Gastroesophageal sphincter (tissue), 4 donors: ENCODE data around the gene TREH. TPM values are rescaled to one million over a fixed set of nuclear protein-coding genes. Genes with fewer than 3 reads are reported as not detected.
"Not testable (repeated sequence)": the region's sequence is repeated elsewhere in the genome, so short reads cannot be mapped to it uniquely, and the experiment has no call there.

Experiments used
- ATAC-seq: fragments of 150-250 bp; one replicate; pipeline ENCODE4 v1.9.1; 2016; ENCODE audit warnings: mild to moderate bottlenecking, moderate library complexity
- H3K27ac ChIP-seq, 4 donors: fragments of 200-600 bp; sonication (generic) in 3 of 4; 1 replicate in 3 of 4; 2 replicates in 1 of 4; pipeline ENCODE4 v1.5.1; 2016 to 2019
- H3K27me3 ChIP-seq: fragments of 200-600 bp; sonication (generic); one replicate; pipeline ENCODE4 v1.5.1; 2019
- H3K36me3 ChIP-seq, 2 donors: fragments of 200-600 bp; sonication (generic); one replicate each; pipeline ENCODE4 v1.5.1; 2019; ENCODE audit warnings: control low read depth in 1 of 2
- H3K4me1 ChIP-seq, 3 donors: fragments of 200-600 bp; sonication (generic); 1 replicate in 2 of 3; 2 replicates in 1 of 3; pipeline ENCODE4 v1.5.1; 2016 to 2019; ENCODE audit warnings: control low read depth in 2 of 3
- H3K4me3 ChIP-seq, 2 donors: fragments of 200-600 bp; sonication (generic); one replicate each; pipeline ENCODE4 v1.5.1; 2019; ENCODE audit warnings: mild to moderate bottlenecking in 1 of 2, moderate library complexity in 1 of 2
- H3K9me3 ChIP-seq, 3 donors: fragments of 200-600 bp; sonication (generic); one replicate each; pipeline ENCODE4 v1.5.1; 2017 to 2019; ENCODE audit warnings: control low read depth in 2 of 3
- CTCF ChIP-seq, 4 experiments: fragments of 200-600 bp in 2 of 4; fragments of 450-650 bp in 2 of 4; sonication (generic) in 1 of 4; IDR thresholded peaks; one replicate each; pipeline ENCODE4 v1.5.1; 2017 to 2019; ENCODE audit warnings: antibody characterized with exemption in 4 of 4, mild to moderate bottlenecking in 2 of 4, moderate library complexity in 2 of 4
- EP300 ChIP-seq: sonication (generic); formaldehyde crosslinking; IDR thresholded peaks from one replicate; pipeline ENCODE4 v1.6.1; 2017; ENCODE audit warnings: antibody characterized with exemption, mild to moderate bottlenecking
- POLR2A ChIP-seq, 2 donors: fragments of 450-650 bp; IDR thresholded peaks; one replicate each; pipeline ENCODE4 v1.6.1; 2017; ENCODE audit warnings: antibody characterized with exemption in 2 of 2, mild to moderate bottlenecking in 2 of 2, moderate library complexity in 1 of 2
- POLR2AphosphoS5 ChIP-seq: sonication (generic); formaldehyde crosslinking; IDR thresholded peaks from one replicate; pipeline ENCODE4 v1.6.1; 2017; ENCODE audit warnings: antibody characterized with exemption
- WGBS, 2 donors: methylation state at CpG; one replicate each; pipeline ENCODE4 v1.1.5; 2018; ENCODE audit warnings: low coverage in 1 of 2; 5-methylcytosine and 5-hydroxymethylcytosine counted together
- total RNA-seq, 4 donors: library from RNA; depleted of rRNA; stranded (reverse); fragments of >200 nt; gene quantifications; one replicate each; pipeline ENCODE4 v1.1.0, GENCODE V29; 2016

The TREH gene
- total RNA-seq, 4 donors from 2014 or later = not detected

- not testable (repeated sequence) for H3K9me3 ChIP-seq, H3K4me3 ChIP-seq, H3K4me1 ChIP-seq, H3K36me3 ChIP-seq, H3K27me3 ChIP-seq, H3K27ac ChIP-seq
- peak; percentile 63 for ATAC-seq
- TF ChIP-seq CTCF (IDR thresholded peaks at IDR 0.05) = peak in 1 of 4 experiments; percentile 5
- WGBS, 2 donors = 35 to 43% methylated on average over 4 to 11 of the region's 11 CpGs
Measured at GRCh38 chr11:118678908-118679307, 542 bp downstream of the TREH start.

GRCh38 chr11:118677977-118678376, 1.5 kb downstream of the TREH start:
- Histone ChIP-seq H3K9me3 (no peaks in the 10 kb centered on the region), H3K4me3 (no peak overlapping the region), H3K4me1 (no peaks in the 10 kb centered on the region), H3K27ac (no peak overlapping the region), H3K36me3 (no peaks in the 10 kb centered on the region), H3K27me3 (no peaks in the 10 kb centered on the region)
- ATAC-seq = no peak
- TF ChIP-seq POLR2AphosphoS5 (no peak), EP300 (no peak), POLR2A (IDR thresholded peaks at IDR 0.05) (no peak), CTCF (IDR thresholded peaks at IDR 0.05) (no peak)
- 91 to 97% methylated on average over 4 to 6 of the region's 6 CpGs for WGBS, 2 donors

GRCh38 chr11:118674082-118674435, 5.4 kb downstream of the TREH start:
- no peaks in the 10 kb centered on the region for H3K9me3 ChIP-seq
- H3K4me1 ChIP-seq = no peaks in the 10 kb centered on the region
- no peak for ATAC-seq
- 83 to 86% methylated on average over 1 of the region's 1 CpG for WGBS, 2 donors
- H3K4me3 ChIP-seq = no peak overlapping the region
- no peaks in the 10 kb centered on the region for H3K36me3 ChIP-seq
- H3K27ac ChIP-seq = no peak overlapping the region
- no peaks in the 10 kb centered on the region for H3K27me3 ChIP-seq
- TF ChIP-seq POLR2AphosphoS5 (no peak), CTCF (IDR thresholded peaks at IDR 0.05) (no peak), POLR2A (IDR thresholded peaks at IDR 0.05) (no peak), EP300 (no peak)

- 80 to 83% methylated on average over 3 to 5 of the region's 6 CpGs for WGBS, 2 donors
- H3K36me3 ChIP-seq = no peaks in the 10 kb centered on the region
- ATAC-seq = no peak
Measured at GRCh38 chr11:118673361-118674081, 5.9 kb downstream of the TREH start.

More at GRCh38 chr11:118673361-118674081, 5.9 kb downstream of the TREH start:
- TF ChIP-seq CTCF (IDR thresholded peaks at IDR 0.05) (no peak), POLR2A (IDR thresholded peaks at IDR 0.05) (no peak), EP300 (no peak), POLR2AphosphoS5 (no peak)
- Histone ChIP-seq H3K27me3 (no peaks in the 10 kb centered on the region), H3K9me3 (no peaks in the 10 kb centered on the region), H3K4me3 (no peak overlapping the region), H3K4me1 (no peaks in the 10 kb centered on the region), H3K27ac (no peak overlapping the region)
